ENCODE measurements around the gene GRIN2A. TPM values are rescaled to one million over a fixed set of nuclear protein-coding genes. Genes with fewer than 3 reads are reported as not detected.

Gene GRIN2A
- total RNA-seq, 2 donors from 2014 or later, result 0.26 to 21.4 TPM

GRCh38 chr16:10114409-10114808, 67.8 kb downstream of the GRIN2A start:
- H3K4me3 ChIP-seq, result no peak overlapping the region
- H3K36me3 ChIP-seq (replicated peaks in 1 of 2; ENCODE audit: insufficient read depth in 1 of 2, low read depth in 2 of 2), result no peaks in the 10 kb centered on the region
- H3K4me1 ChIP-seq, result no peaks in the 10 kb centered on the region
- H3K27me3 ChIP-seq, result no peaks in the 10 kb centered on the region
- no peak for ATAC-seq
- TF ChIP-seq CTCF (IDR thresholded peaks at IDR 0.05), result no peak
- no peak for TF ChIP-seq POLR2A (IDR thresholded peaks at IDR 0.05)
- peak in 1 of 4 donors; percentile 24 for DNase-seq
- WGBS, 2 donors, result 41 to 50% methylated on average over 4 of the region's 4 CpGs
- intact Hi-C loops (cut with DNase I), result no loop called here
- H3K27ac ChIP-seq, result no peak overlapping the region
- no peaks in the 10 kb centered on the region for H3K9me3 ChIP-seq

GRCh38 chr16:10113248-10113647, 69.0 kb downstream of the GRIN2A start:
- TF ChIP-seq CTCF (IDR thresholded peaks at IDR 0.05), result no peak
- no peak for TF ChIP-seq POLR2A (IDR thresholded peaks at IDR 0.05)
- ATAC-seq (no peak), DNase-seq (no peak)
- no peak overlapping the region for H3K27ac ChIP-seq
- H3K4me1 ChIP-seq, result no peaks in the 10 kb centered on the region
- no peaks in the 10 kb centered on the region for H3K36me3 ChIP-seq (replicated peaks in 1 of 2; ENCODE audit: insufficient read depth in 1 of 2, low read depth in 2 of 2)
- WGBS, 2 donors, result 68 to 84% methylated on average over 6 of the region's 7 CpGs
- H3K27me3 ChIP-seq, result no peaks in the 10 kb centered on the region
- no peak overlapping the region for H3K4me3 ChIP-seq
- H3K9me3 ChIP-seq, result no peaks in the 10 kb centered on the region
- intact Hi-C loops (cut with DNase I), result no loop called here

- DNase-seq, result no peak
- Histone ChIP-seq H3K4me3 (no peak overlapping the region), H3K36me3 (replicated peaks in 1 of 2; ENCODE audit: insufficient read depth in 1 of 2, low read depth in 2 of 2) (no peaks in the 10 kb centered on the region), H3K27me3 (no peaks in the 10 kb centered on the region), H3K4me1 (no peaks in the 10 kb centered on the region), H3K9me3 (no peaks in the 10 kb centered on the region), H3K27ac (no peak overlapping the region)
- 80 to 100% methylated on average over 1 to 5 of the region's 5 CpGs for WGBS, 2 donors
- no peak for TF ChIP-seq CTCF (IDR thresholded peaks at IDR 0.05)
- no peak for TF ChIP-seq POLR2A (IDR thresholded peaks at IDR 0.05)
- no peak for ATAC-seq
- intact Hi-C loops (cut with DNase I), result no loop called here
Observed at GRCh38 chr16:10112021-10112420, 70.2 kb downstream of the GRIN2A start.

GRCh38 chr16:10111156-10111761, 71.0 kb downstream of the GRIN2A start:
- no peaks in the 10 kb centered on the region for H3K27me3 ChIP-seq
- no peaks in the 10 kb centered on the region for H3K36me3 ChIP-seq (replicated peaks in 1 of 2; ENCODE audit: insufficient read depth in 1 of 2, low read depth in 2 of 2)
- no peak overlapping the region for H3K27ac ChIP-seq
- H3K9me3 ChIP-seq, result no peaks in the 10 kb centered on the region
- DNase-seq, result no peak
- no peak for TF ChIP-seq CTCF (IDR thresholded peaks at IDR 0.05)
- TF ChIP-seq POLR2A (IDR thresholded peaks at IDR 0.05), result no peak
- intact Hi-C loops (cut with DNase I), result no loop called here
- WGBS, 2 donors, result 83% methylated on average over 22 to 26 of the region's 26 CpGs
- no peak overlapping the region for H3K4me3 ChIP-seq
- H3K4me1 ChIP-seq, result no peaks in the 10 kb centered on the region
- ATAC-seq, result no peak

- no peak for ATAC-seq
- DNase-seq, result no peak
- H3K27ac ChIP-seq, result no peak overlapping the region
- WGBS, 2 donors, result 46 to 47% methylated on average over 4 of the region's 4 CpGs
- no peaks in the 10 kb centered on the region for H3K9me3 ChIP-seq
- H3K4me1 ChIP-seq, result no peaks in the 10 kb centered on the region
- no peaks in the 10 kb centered on the region for H3K36me3 ChIP-seq (replicated peaks in 1 of 2; ENCODE audit: insufficient read depth in 1 of 2, low read depth in 2 of 2)
- H3K27me3 ChIP-seq, result no peaks in the 10 kb centered on the region
- intact Hi-C loops (cut with DNase I), result no loop called here
- no peak overlapping the region for H3K4me3 ChIP-seq
- TF ChIP-seq POLR2A (IDR thresholded peaks at IDR 0.05) (no peak), CTCF (IDR thresholded peaks at IDR 0.05) (no peak)
Observed at GRCh38 chr16:10110552-10110951, 71.7 kb downstream of the GRIN2A start.

Measured in body of pancreas (tissue), 4 donors.